Measurements from ENCODE around the gene TEX13A. TPM values are rescaled to one million over a fixed set of nuclear protein-coding genes. Genes with fewer than 3 reads are reported as not detected.

Gene TEX13A
- total RNA-seq, 2 donors from 2014 or later: not detected

- intact Hi-C loops (cut with DNase I): no loop called here
- no peak for DNase-seq (ENCODE audit: low spot score)
Observed at GRCh38 chrX:105190252-105190853, 30.1 kb downstream of the TEX13A start.

GRCh38 chrX:105189093-105189492 lies 31.4 kb downstream of the TEX13A start:
- intact Hi-C loops (cut with DNase I): no loop called here
- DNase-seq (ENCODE audit: low spot score): no peak

- no peak for DNase-seq (ENCODE audit: low spot score)
- intact Hi-C loops (cut with DNase I): loop anchor here in 1 of 2 donors (1.0 kb wide), 1 partner anchor 21 kb away; no protein-coding TSS in a partner anchor
Observed at GRCh38 chrX:105179644-105180043, 40.9 kb downstream of the TEX13A start.

- no peak for DNase-seq (ENCODE audit: low spot score)
- intact Hi-C loops (cut with DNase I): no loop called here
Observed at GRCh38 chrX:105173071-105173470, 47.4 kb downstream of the TEX13A start.

Measured in posterior vena cava (tissue), 2 donors.